K562 (cell line): ENCODE results near the gene FMNL1. TPM values are rescaled to one million over a fixed set of nuclear protein-coding genes. Genes with fewer than 3 reads are reported as not detected.

Source experiments
- CAMTA2 ChIP-seq: fragments of 250-450 bp; sonication (Bioruptor Pico); conservative IDR thresholded peaks from 2 replicates; pipeline ENCODE4 v1.5.1; 2022
- EP400 ChIP-seq: fragments of 450-650 bp; IDR thresholded peaks from 2 replicates; pipeline ENCODE4 v1.6.1; 2017; ENCODE audit warnings: antibody characterized with exemption, mild to moderate bottlenecking, moderate library complexity
- FOS ChIP-seq: IDR thresholded peaks from 3 replicates; pipeline ENCODE4 v1.6.1; 2011; ENCODE audit not compliant: insufficient read length; ENCODE audit errors: extremely low read depth
- FUS ChIP-seq: fragments of 200-400 bp; formaldehyde crosslinking; optimal IDR thresholded peaks from 2 replicates; pipeline ENCODE3; 2017; ENCODE audit warnings: low read depth, low read length
- HLTF ChIP-seq: fragments of 450-650 bp; IDR thresholded peaks from 2 replicates; pipeline ENCODE4 v1.6.1; 2016
- KLF13 ChIP-seq: fragments of 450-650 bp; IDR thresholded peaks from 2 replicates; pipeline ENCODE4 v1.6.1; 2016; ENCODE audit warnings: missing genetic modification characterization, low read depth, mild to moderate bottlenecking, missing compliant biosample characterization, moderate library complexity, borderline replicate concordance
- MBD2 ChIP-seq: sonication (generic); IDR thresholded peaks from 2 replicates; pipeline ENCODE4 v1.6.1; 2016; ENCODE audit warnings: low read depth, borderline replicate concordance
- NONO ChIP-seq, 2 experiments: fragments of 200-400 bp in 1 of 2; fragments of 450-650 bp in 1 of 2; formaldehyde crosslinking in 1 of 2; IDR thresholded peaks; 2 replicates each; pipeline ENCODE4 v1.6.1; 2017; ENCODE audit warnings: low read depth in 2 of 2, mild to moderate bottlenecking in 2 of 2, moderate library complexity in 2 of 2, low read length in 1 of 2
- POLR2AphosphoS2 ChIP-seq: IDR thresholded peaks from 2 replicates; pipeline ENCODE4 v1.6.1; 2012; ENCODE audit warnings: low read length, improper control_type of control experiment
- ZFPM2 ChIP-seq: fragments of 250-450 bp; sonication (Bioruptor Pico); IDR thresholded peaks from 2 replicates; pipeline ENCODE4 v1.5.1; 2022; ENCODE audit warnings: mild to moderate bottlenecking
- polyA plus RNA-seq, 8 experiments: library from polyadenylated mRNA; depleted of rRNA in 4 of 8; stranded (reverse) in 5 of 8; unstranded in 3 of 8; fragments of >200 nt; fragmentation: Nextera tagmentation in 2 of 8; fragmentation: Illumina TruSeq in 1 of 8; extraction: Ambion mirVana in 2 of 8; extraction: Trizol in 1 of 8; gene quantifications; 2 replicates each; pipeline versions ENCODE4 v1.2.1 to v1.2.3, GENCODE V29; 2011 to 2014; ENCODE audit warnings: inconsistent platforms in 1 of 8, missing spikeins in 1 of 8
- total RNA-seq, 7 experiments: library from RNA; depleted of rRNA in 6 of 7; stranded (reverse); fragments of >200 nt in 6 of 7; fragmentation: Illumina TruSeq in 2 of 7; extraction: Trizol in 2 of 7; gene quantifications; 2 replicates each; pipeline versions ENCODE4 v1.2.1 to v1.2.3, GENCODE V29; 2011 to 2021; ENCODE audit warnings: low replicate concordance in 1 of 7
- TF ChIP-seq, protein P1 (sequence below): fragments of 450-650 bp; IDR thresholded peaks from 2 replicates; pipeline ENCODE4 v1.6.1; 2018; ENCODE audit warnings: mild to moderate bottlenecking, low read depth; ENCODE audit not compliant: partially characterized antibody
- TF ChIP-seq, protein P2 (sequence below): fragments of 250-450 bp; sonication (Bioruptor Pico); IDR thresholded peaks from 2 replicates; pipeline ENCODE4 v1.5.0; 2020; ENCODE audit warnings: mild to moderate bottlenecking, borderline replicate concordance
- TF ChIP-seq, protein P3 (sequence below), 2 experiments: fragments of 450-650 bp in 1 of 2; sonication (generic) in 1 of 2; formaldehyde crosslinking in 1 of 2; IDR thresholded peaks; 2 replicates each; pipeline versions ENCODE4 v1.7.1 to v1.9.0; 2016 to 2022; ENCODE audit warnings: inconsistent platforms in 1 of 2, mild to moderate bottlenecking in 1 of 2, missing genetic modification reagents in 1 of 2

Gene FMNL1
- total and polyA plus RNA-seq, 9 of the 15 experiments (the other 6 are each of a cell fraction or from before 2014, with no cell fraction given) = 0.70 to 36.6 (median 7.7) TPM

DNA sequence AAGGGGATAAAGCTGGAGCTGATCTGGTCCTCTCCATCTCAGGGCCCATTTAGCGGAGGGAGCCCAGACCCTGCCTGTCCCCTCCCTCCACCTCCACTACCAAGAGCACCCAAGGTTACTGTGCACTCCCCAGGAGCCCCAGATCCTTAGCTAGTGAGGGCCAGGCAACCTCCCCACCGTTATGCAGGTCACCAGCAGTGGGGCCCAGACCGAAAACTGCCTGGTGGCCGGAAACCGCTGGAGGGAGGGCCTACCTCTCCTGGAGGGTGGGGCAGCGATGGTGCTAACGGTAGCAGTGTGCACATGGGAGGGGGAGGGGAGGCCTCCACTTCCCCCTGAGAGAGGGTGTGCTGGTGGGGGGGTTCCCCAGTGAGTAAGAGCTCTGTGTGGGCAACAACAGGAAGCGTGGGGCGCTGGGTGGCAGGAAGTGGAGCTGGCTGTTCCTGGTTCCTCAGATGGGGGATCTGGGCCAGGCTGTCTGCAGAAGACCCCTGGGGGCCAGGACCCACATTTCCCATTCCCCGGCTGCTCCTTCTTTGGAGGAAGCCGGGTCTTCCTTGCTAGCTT lies 4.4 kb downstream of the FMNL1 start (continued):
- TF ChIP-seq, protein P1, sequence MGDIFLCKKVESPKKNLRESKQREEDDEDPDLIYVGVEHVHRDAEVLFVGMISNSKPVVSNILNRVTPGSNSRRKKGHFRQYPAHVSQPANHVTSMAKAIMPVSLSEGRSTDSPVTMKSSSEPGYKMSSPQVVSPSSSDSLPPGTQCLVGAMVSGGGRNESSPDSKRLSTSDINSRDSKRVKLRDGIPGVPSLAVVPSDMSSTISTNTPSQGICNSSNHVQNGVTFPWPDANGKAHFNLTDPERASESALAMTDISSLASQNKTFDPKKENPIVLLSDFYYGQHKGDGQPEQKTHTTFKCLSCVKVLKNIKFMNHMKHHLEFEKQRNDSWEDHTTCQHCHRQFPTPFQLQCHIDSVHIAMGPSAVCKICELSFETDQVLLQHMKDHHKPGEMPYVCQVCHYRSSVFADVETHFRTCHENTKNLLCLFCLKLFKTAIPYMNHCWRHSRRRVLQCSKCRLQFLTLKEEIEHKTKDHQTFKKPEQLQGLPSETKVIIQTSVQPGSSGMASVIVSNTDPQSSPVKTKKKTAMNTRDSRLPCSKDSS = no peak
- TF ChIP-seq FOS = no peak
- TF ChIP-seq KLF13 (tag) = no peak
- TF ChIP-seq, protein P2, sequence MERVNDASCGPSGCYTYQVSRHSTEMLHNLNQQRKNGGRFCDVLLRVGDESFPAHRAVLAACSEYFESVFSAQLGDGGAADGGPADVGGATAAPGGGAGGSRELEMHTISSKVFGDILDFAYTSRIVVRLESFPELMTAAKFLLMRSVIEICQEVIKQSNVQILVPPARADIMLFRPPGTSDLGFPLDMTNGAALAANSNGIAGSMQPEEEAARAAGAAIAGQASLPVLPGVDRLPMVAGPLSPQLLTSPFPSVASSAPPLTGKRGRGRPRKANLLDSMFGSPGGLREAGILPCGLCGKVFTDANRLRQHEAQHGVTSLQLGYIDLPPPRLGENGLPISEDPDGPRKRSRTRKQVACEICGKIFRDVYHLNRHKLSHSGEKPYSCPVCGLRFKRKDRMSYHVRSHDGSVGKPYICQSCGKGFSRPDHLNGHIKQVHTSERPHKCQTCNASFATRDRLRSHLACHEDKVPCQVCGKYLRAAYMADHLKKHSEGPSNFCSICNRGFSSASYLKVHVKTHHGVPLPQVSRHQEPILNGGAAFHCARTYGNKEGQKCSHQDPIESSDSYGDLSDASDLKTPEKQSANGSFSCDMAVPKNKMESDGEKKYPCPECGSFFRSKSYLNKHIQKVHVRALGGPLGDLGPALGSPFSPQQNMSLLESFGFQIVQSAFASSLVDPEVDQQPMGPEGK (CRISPR knock-in tag) = no peak; the same call in 1 of the 2 replicates
- peak; percentile 86 for TF ChIP-seq EP400
- no peak for TF ChIP-seq HLTF
- TF ChIP-seq POLR2AphosphoS2 = no peak
- no peak for TF ChIP-seq NONO (IDR thresholded peaks at IDR 0.05; ENCODE audit: low read depth in 2 of 2, low read length in 1 of 2)
- TF ChIP-seq FUS = no peak
- TF ChIP-seq, protein P3, sequence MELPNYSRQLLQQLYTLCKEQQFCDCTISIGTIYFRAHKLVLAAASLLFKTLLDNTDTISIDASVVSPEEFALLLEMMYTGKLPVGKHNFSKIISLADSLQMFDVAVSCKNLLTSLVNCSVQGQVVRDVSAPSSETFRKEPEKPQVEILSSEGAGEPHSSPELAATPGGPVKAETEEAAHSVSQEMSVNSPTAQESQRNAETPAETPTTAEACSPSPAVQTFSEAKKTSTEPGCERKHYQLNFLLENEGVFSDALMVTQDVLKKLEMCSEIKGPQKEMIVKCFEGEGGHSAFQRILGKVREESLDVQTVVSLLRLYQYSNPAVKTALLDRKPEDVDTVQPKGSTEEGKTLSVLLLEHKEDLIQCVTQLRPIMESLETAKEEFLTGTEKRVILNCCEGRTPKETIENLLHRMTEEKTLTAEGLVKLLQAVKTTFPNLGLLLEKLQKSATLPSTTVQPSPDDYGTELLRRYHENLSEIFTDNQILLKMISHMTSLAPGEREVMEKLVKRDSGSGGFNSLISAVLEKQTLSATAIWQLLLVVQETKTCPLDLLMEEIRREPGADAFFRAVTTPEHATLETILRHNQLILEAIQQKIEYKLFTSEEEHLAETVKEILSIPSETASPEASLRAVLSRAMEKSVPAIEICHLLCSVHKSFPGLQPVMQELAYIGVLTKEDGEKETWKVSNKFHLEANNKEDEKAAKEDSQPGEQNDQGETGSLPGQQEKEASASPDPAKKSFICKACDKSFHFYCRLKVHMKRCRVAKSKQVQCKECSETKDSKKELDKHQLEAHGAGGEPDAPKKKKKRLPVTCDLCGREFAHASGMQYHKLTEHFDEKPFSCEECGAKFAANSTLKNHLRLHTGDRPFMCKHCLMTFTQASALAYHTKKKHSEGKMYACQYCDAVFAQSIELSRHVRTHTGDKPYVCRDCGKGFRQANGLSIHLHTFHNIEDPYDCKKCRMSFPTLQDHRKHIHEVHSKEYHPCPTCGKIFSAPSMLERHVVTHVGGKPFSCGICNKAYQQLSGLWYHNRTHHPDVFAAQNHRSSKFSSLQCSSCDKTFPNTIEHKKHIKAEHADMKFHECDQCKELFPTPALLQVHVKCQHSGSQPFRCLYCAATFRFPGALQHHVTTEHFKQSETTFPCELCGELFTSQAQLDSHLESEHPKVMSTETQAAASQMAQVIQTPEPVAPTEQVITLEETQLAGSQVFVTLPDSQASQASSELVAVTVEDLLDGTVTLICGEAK (IDR thresholded peaks at IDR 0.05) = peak; percentile 68
- TF ChIP-seq, protein P3 (CRISPR knock-in tag; IDR thresholded peaks at IDR 0.05) = no peak
- no peak for TF ChIP-seq ZFPM2 (CRISPR knock-in tag)
- no peak for TF ChIP-seq CAMTA2
- TF ChIP-seq MBD2 = peak; percentile 11; the same call in 1 of the 2 replicates
